B cell (primary cell): ENCODE data around the gene CRIM1.

Experiments used
- CTCF ChIP-seq: fragments of 200-600 bp; IDR thresholded peaks from one replicate; pipeline ENCODE4 v1.8.0; 2022; ENCODE audit warnings: antibody characterized with exemption, mild to moderate bottlenecking
- EZH2 ChIP-seq: IDR thresholded peaks from 2 replicates; pipeline ENCODE4 v1.6.1; 2012; ENCODE audit warnings: borderline replicate concordance, low read depth, mild to moderate bottlenecking, moderate library complexity, low read length; ENCODE audit not compliant: insufficient read depth, poor library complexity, severe bottlenecking

- TF ChIP-seq CTCF (no peak), EZH2 (no peak)
Measured at GRCh38 chr2:36339607-36340218, 15.9 kb upstream of the CRIM1 start.
